H1 (cell line): ENCODE data around the gene HAND1. TPM values are rescaled to one million over a fixed set of nuclear protein-coding genes. Genes with fewer than 3 reads are reported as not detected.
A peak's percentile ranks its signal among the peaks of the same experiment; 100 is the strongest.

Source experiments
- CTCF ChIA-PET: fragments of 300-600 bp; sonication (Branson Sonifier 250); formaldehyde crosslinking; loops from one replicate; lab custom pipeline; 2021; ENCODE audit not compliant: partially characterized antibody; lab: Charles Lee
- POLR2A ChIA-PET: fragments of 300-600 bp; sonication (Branson Sonifier 250); formaldehyde crosslinking; loops from one replicate; lab custom pipeline; 2021; ENCODE audit warnings: inconsistent platforms; ENCODE audit not compliant: partially characterized antibody; lab: Charles Lee
- DNase-seq, 2 experiments: peaks; one replicate each; pipeline versions ENCODE4 v3.0.0 to v3.0.0-alpha.2; 2010 to 2022; ENCODE audit warnings: low spot score in 2 of 2, low read depth in 1 of 2, mixed read lengths in 1 of 2
- FAIRE-seq: peaks from 2 replicates; lab custom pipeline; 2011; peaks lifted over from hg19 to GRCh38; lab: Jason Lieb, UNC
- H2AFZ ChIP-seq: 2 replicates; pipeline ENCODE4 v1.8.1; 2012; ENCODE audit warnings: low read length, inconsistent platforms
- H2AK5ac ChIP-seq: 2 replicates; pipeline ENCODE4 v1.6.1; 2013; ENCODE audit warnings: low read depth, low read length
- H2BK120ac ChIP-seq: replicated peaks from 2 replicates; pipeline ENCODE3; 2013; ENCODE audit warnings: low read depth, low read length, inconsistent platforms
- H2BK12ac ChIP-seq: 2 replicates; pipeline ENCODE4 v1.6.1; 2013; ENCODE audit warnings: low read depth, low read length
- H2BK15ac ChIP-seq: 2 replicates; pipeline ENCODE4 v1.6.1; 2013; ENCODE audit warnings: low read length
- H2BK20ac ChIP-seq: 2 replicates; pipeline ENCODE4 v1.6.1; 2013; ENCODE audit warnings: low read length
- H2BK5ac ChIP-seq: 2 replicates; pipeline ENCODE4 v1.6.1; 2013; ENCODE audit warnings: low read depth, low read length
- H3K14ac ChIP-seq: 2 replicates; pipeline ENCODE4 v1.6.1; 2013; ENCODE audit warnings: inconsistent platforms; ENCODE audit not compliant: insufficient read length
- H3K18ac ChIP-seq: 2 replicates; pipeline ENCODE4 v1.6.1; 2013; ENCODE audit warnings: low read length; ENCODE audit errors: extremely low read depth
- H3K23ac ChIP-seq: 2 replicates; pipeline ENCODE4 v1.6.1; 2013; ENCODE audit warnings: inconsistent platforms; ENCODE audit not compliant: insufficient read length
- H3K23me2 ChIP-seq: 2 replicates; pipeline ENCODE4 v1.6.1; 2013; ENCODE audit warnings: low read depth, low read length
- H3K27ac ChIP-seq: 2 replicates; pipeline ENCODE4 v1.6.1; 2011; ENCODE audit warnings: low read depth, low read length, inconsistent platforms
- H3K27me3 ChIP-seq, 4 experiments: replicated peaks in 1 of 4; 1 replicate in 1 of 4; 2 replicates in 3 of 4; pipeline versions ENCODE4 v1.6.1 to v1.8.1; 2011 to 2013; ENCODE audit warnings: low read length in 3 of 4, mild to moderate bottlenecking in 3 of 4, inconsistent platforms in 2 of 4, mixed read lengths in 2 of 4, moderate library complexity in 1 of 4; ENCODE audit not compliant: control insufficient read depth in 3 of 4, insufficient read depth in 3 of 4; ENCODE audit errors: extremely low read depth in 1 of 4
- H3K36me3 ChIP-seq, 4 experiments: 2 replicates each; pipeline versions ENCODE4 v1.6.1 to v1.8.1; 2011 to 2013; ENCODE audit warnings: mild to moderate bottlenecking in 4 of 4, low read length in 3 of 4, moderate library complexity in 2 of 4, control low read depth in 1 of 4, inconsistent platforms in 1 of 4; ENCODE audit not compliant: insufficient read depth in 4 of 4, control insufficient read depth in 2 of 4
- H3K4ac ChIP-seq: replicated peaks from 2 replicates; pipeline ENCODE3; 2013; ENCODE audit warnings: low read length, low read depth, mixed read lengths, inconsistent platforms; ENCODE audit not compliant: insufficient read length
- H3K4me1 ChIP-seq, 4 experiments: replicated peaks in 1 of 4; 1 replicate in 1 of 4; 2 replicates in 3 of 4; pipeline versions ENCODE4 v1.6.1 to v1.8.1; 2011 to 2013; ENCODE audit warnings: low read length in 3 of 4, inconsistent platforms in 2 of 4, mixed read lengths in 1 of 4; ENCODE audit not compliant: insufficient read depth in 4 of 4, control insufficient read depth in 3 of 4
- H3K4me2 ChIP-seq, 2 experiments: 2 replicates each; pipeline versions ENCODE4 v1.6.1 to v1.8.1; 2011 to 2013; ENCODE audit warnings: low read depth in 2 of 2, low read length in 2 of 2, control low read depth in 1 of 2, inconsistent platforms in 1 of 2, mild to moderate bottlenecking in 1 of 2; ENCODE audit not compliant: insufficient read depth in 1 of 2
- H3K4me3 ChIP-seq, 4 experiments: fragments of 200-600, 300-600 bp in 1 of 4; sonication (generic), shearing (Covaris generic), sonication (Bioruptor Twin) in 1 of 4; 2 replicates each; pipeline versions ENCODE4 v1.5.1 to v1.8.1; 2011 to 2016; ENCODE audit warnings: low read length in 4 of 4, low read depth in 3 of 4, control low read depth in 2 of 4, inconsistent platforms in 2 of 4, mild to moderate bottlenecking in 2 of 4, mixed read lengths in 1 of 4, moderate library complexity in 1 of 4; ENCODE audit not compliant: insufficient read depth in 2 of 4; ENCODE audit errors: extremely low read depth in 1 of 4
- H3K56ac ChIP-seq: replicated peaks from 2 replicates; pipeline ENCODE3; 2013; ENCODE audit warnings: low read depth, mild to moderate bottlenecking, mixed read lengths, low read length, inconsistent platforms; ENCODE audit not compliant: insufficient read length
- H3K79me1 ChIP-seq: 2 replicates; pipeline ENCODE4 v1.6.1; 2013; ENCODE audit warnings: low read depth, low read length, control low read depth
- H3K79me2 ChIP-seq, 2 experiments: 2 replicates each; pipeline versions ENCODE4 v1.6.1 to v1.8.1; 2012 to 2013; ENCODE audit warnings: low read length in 2 of 2, mild to moderate bottlenecking in 2 of 2, inconsistent platforms in 1 of 2; ENCODE audit not compliant: insufficient read depth in 2 of 2, control insufficient read depth in 1 of 2
- H3K9ac ChIP-seq, 4 experiments: replicated peaks in 1 of 4; 1 replicate in 1 of 4; 2 replicates in 3 of 4; pipeline versions ENCODE4 v1.6.1 to v1.8.1; 2011 to 2013; ENCODE audit warnings: low read depth in 3 of 4, low read length in 3 of 4, control low read depth in 2 of 4, mild to moderate bottlenecking in 2 of 4, moderate library complexity in 2 of 4, inconsistent platforms in 1 of 4; ENCODE audit errors: extremely low read depth in 1 of 4
- H3K9me3 ChIP-seq, 2 experiments: 2 replicates each; pipeline versions ENCODE4 v1.6.1 to v1.8.1; 2012 to 2013; ENCODE audit warnings: mild to moderate bottlenecking in 2 of 2, moderate library complexity in 2 of 2, control low read depth in 1 of 2, inconsistent platforms in 1 of 2, low read depth in 1 of 2, low read length in 1 of 2, mixed read lengths in 1 of 2; ENCODE audit not compliant: insufficient read depth in 2 of 2
- H4K20me1 ChIP-seq, 2 experiments: replicated peaks in 1 of 2; 2 replicates each; pipeline versions ENCODE3 to v1.8.1; 2011 to 2013; ENCODE audit warnings: inconsistent platforms in 2 of 2, low read length in 2 of 2, mild to moderate bottlenecking in 1 of 2; ENCODE audit not compliant: insufficient read depth in 2 of 2, control insufficient read depth in 1 of 2
- H4K5ac ChIP-seq: 2 replicates; pipeline ENCODE4 v1.6.1; 2013; ENCODE audit warnings: low read length, low read depth, mixed read lengths, inconsistent platforms; ENCODE audit not compliant: insufficient read length
- H4K8ac ChIP-seq: 2 replicates; pipeline ENCODE4 v1.8.0; 2013; ENCODE audit warnings: mild to moderate bottlenecking, moderate library complexity, low read length, inconsistent platforms; ENCODE audit not compliant: insufficient read depth; ENCODE audit errors: extremely low read depth
- H4K91ac ChIP-seq: replicated peaks from 2 replicates; pipeline ENCODE3; 2013; ENCODE audit warnings: low read length, mixed read lengths, inconsistent platforms; ENCODE audit not compliant: insufficient read length
- SUZ12 ChIP-seq: fragments of 200-600 bp; sonication (generic); IDR thresholded peaks from 2 replicates; pipeline ENCODE4 v1.6.1; 2012; ENCODE audit warnings: mild to moderate bottlenecking, inconsistent platforms, low read length, moderate library complexity, mixed read lengths
- TEAD4 ChIP-seq: IDR thresholded peaks from 2 replicates; pipeline ENCODE4 v1.6.1; 2012; ENCODE audit warnings: low read depth, low read length, inconsistent platforms, mixed read lengths
- WGBS, 2 experiments: shearing (Covaris generic) in 1 of 2; methylation state at CpG; one replicate each; pipeline versions ENCODE4 v1.1.6 to v1.1.7; 2013 to 2015; ENCODE audit warnings: low lambda C conversion rate in 2 of 2, mixed read lengths in 2 of 2, inconsistent platforms in 1 of 2, low coverage in 1 of 2, missing lambda C conversion rate in 1 of 2; ENCODE audit not compliant: insufficient replicate concordance in 2 of 2, insufficient coverage in 1 of 2, insufficient read length in 1 of 2; ENCODE audit errors: extremely low coverage in 1 of 2, missing lambda C conversion rate in 1 of 2; 5-methylcytosine and 5-hydroxymethylcytosine counted together
- polyA plus RNA-seq, 7 experiments: library from polyadenylated mRNA; depleted of rRNA in 3 of 7; stranded (reverse) in 5 of 7; unstranded in 2 of 7; fragments of >200 nt in 5 of 7; fragments of 200-250 nt in 2 of 7; gene quantifications; 1 replicate in 5 of 7; 2 replicates in 1 of 7; 4 replicates in 1 of 7; pipeline versions ENCODE4 v1.2.1 to v1.2.3, GENCODE V29; 2011 to 2013; ENCODE audit warnings: missing spikeins in 2 of 7, mixed read lengths in 2 of 7
- total RNA-seq: library from RNA; stranded (reverse); fragmentation: NEBNext Ultra II Directional; extraction: Animal tissue kit (Norgen Biotek cat#: 25700); gene quantifications from 2 replicates; pipeline ENCODE4 v1.2.1, GENCODE V29; 2021

Gene HAND1
- total and polyA plus RNA-seq, 2 of the 8 experiments (the other 6 are each of a cell fraction or from before 2014, with no cell fraction given): 0.06 TPM; not detected in 1

DNA sequence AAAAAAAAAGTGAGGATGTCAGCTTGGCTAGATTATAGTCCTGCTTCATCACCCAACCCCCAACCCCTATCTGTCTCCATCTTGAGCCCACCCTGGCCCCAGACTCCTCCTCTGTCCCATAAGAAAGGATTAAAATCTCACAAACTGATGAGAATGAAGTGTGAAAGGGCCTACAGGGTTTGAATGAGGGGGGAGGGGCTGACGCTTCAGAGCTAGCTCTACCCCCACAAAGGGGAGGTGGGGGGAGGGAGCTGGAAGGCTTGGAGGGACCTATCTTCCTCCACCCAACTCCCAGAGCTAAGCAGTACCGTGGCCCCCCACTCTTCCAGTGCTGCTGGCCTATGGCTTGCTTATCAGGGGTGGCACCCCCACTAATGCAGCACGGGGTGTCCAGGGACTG lies 43.7 kb upstream of the HAND1 start:
- Histone ChIP-seq H3K23me2 (no peaks in the 10 kb centered on the region; the same call in 1 of the 2 replicates), H3K18ac (no peak overlapping the region), H3K4me3 (peak overlapping the region; percentile 16 to 58 (median 36); a peak in 7 of 8 replicates), H2BK20ac (no peak overlapping the region), H4K91ac (peak overlapping the region; percentile 41), H4K20me1 (no peaks in the 10 kb centered on the region), H3K4me2 (peak overlapping the region; percentile 28 to 71), H3K27ac (no peak overlapping the region), H2AFZ (no peak overlapping the region), H2BK120ac (no peak overlapping the region), H3K9me3 (no peaks in the 10 kb centered on the region), H3K4ac (peak overlapping the region; percentile 8), H4K8ac (no peak overlapping the region), H3K27me3 (peaks cover 0 to 4% (median 3%) of the 10 kb centered on the region in 4 experiments; a peak in 2 of 7 replicates), H3K56ac (no peak overlapping the region), H2BK5ac (no peak overlapping the region), H4K5ac (no peak overlapping the region), H3K79me1 (no peaks in the 10 kb centered on the region), H3K23ac (no peak overlapping the region), H3K36me3 (no peaks in the 10 kb centered on the region), H3K79me2 (no peaks in the 10 kb centered on the region), H2BK12ac (0 out of 2 replicates have a peak overlapping the region, but pooled peaks have one; percentile 70), H2BK15ac (0 out of 2 replicates have a peak overlapping the region, but pooled peaks have one; percentile 90), H3K4me1 (peaks cover 0 to 7% (median under 1%) of the 10 kb centered on the region in 4 experiments; a peak in 4 of 7 replicates), H2AK5ac (no peak overlapping the region), H3K9ac (no peak overlapping the region), H3K14ac (no peak overlapping the region)
- DNase-seq (no peak), FAIRE-seq (no peak)
- no peak for TF ChIP-seq TEAD4
- TF ChIP-seq SUZ12: peak; percentile 3; the same call in 1 of the 2 replicates
- WGBS, 2 experiments: 67% methylated on average over 3 of the region's 3 CpGs; no CpG with 5 or more reads in 1 of the 2 experiments
- CTCF ChIA-PET: interaction anchor here (0.8 to 7.5 kb wide), 39 partner anchors 7 to 124 kb away, joined by 3 to 87 read pairs (median 7); partner anchors contain the start of gene HAND1
- POLR2A ChIA-PET: interaction anchor here (1.4 to 1.8 kb wide), 3 partner anchors 15 to 87 kb away, joined by 6 to 7 read pairs (median 6); partner anchors contain the start of gene HAND1
